IPS-11a (cell line): ENCODE data around the gene MEIOB.
"Not testable (repeated sequence)": the region's sequence is repeated elsewhere in the genome, so short reads cannot be mapped to it uniquely, and the experiment has no call there.

Source experiments
- H3K4me3 ChIP-seq: one replicate; pipeline ENCODE4 v1.5.1; 2013; ENCODE audit warnings: low read depth, low read length, control low read depth

MEIOB gene

GRCh38 chr16:1908184-1908583 lies 36.2 kb upstream of the MEIOB start:
- no peak overlapping the region for H3K4me3 ChIP-seq

GRCh38 chr16:1907226-1907860 lies 35.4 kb upstream of the MEIOB start:
- no peak overlapping the region for H3K4me3 ChIP-seq

GRCh38 chr16:1906846-1907165 lies 34.8 kb upstream of the MEIOB start:
- H3K4me3 ChIP-seq: no peak overlapping the region

GRCh38 chr16:1906055-1906845 lies 34.3 kb upstream of the MEIOB start:
- H3K4me3 ChIP-seq: no peak overlapping the region

GRCh38 chr16:1903845-1904840 lies 32.2 kb upstream of the MEIOB start:
- H3K4me3 ChIP-seq: no peak overlapping the region

GRCh38 chr16:1903220-1903574 lies 31.2 kb upstream of the MEIOB start:
- no peak overlapping the region for H3K4me3 ChIP-seq

GRCh38 chr16:1902547-1903219 lies 30.7 kb upstream of the MEIOB start:
- H3K4me3 ChIP-seq: no peak overlapping the region

- no peak overlapping the region for H3K4me3 ChIP-seq
Measured at GRCh38 chr16:1900452-1900774, 28.4 kb upstream of the MEIOB start.

- no peak overlapping the region for H3K4me3 ChIP-seq
Measured at GRCh38 chr16:1899641-1900451, 27.9 kb upstream of the MEIOB start.

GRCh38 chr16:1897692-1898091 lies 25.7 kb upstream of the MEIOB start:
- H3K4me3 ChIP-seq: not testable (repeated sequence)

- H3K4me3 ChIP-seq: no peak overlapping the region
Measured at GRCh38 chr16:1895949-1896675, 24.1 kb upstream of the MEIOB start.

- no peak overlapping the region for H3K4me3 ChIP-seq
Measured at GRCh38 chr16:1895068-1895467, 23.1 kb upstream of the MEIOB start.

GRCh38 chr16:1890708-1891050 lies 18.7 kb upstream of the MEIOB start:
- no peak overlapping the region for H3K4me3 ChIP-seq

GRCh38 chr16:1890024-1890707 lies 18.2 kb upstream of the MEIOB start:
- H3K4me3 ChIP-seq: no peak overlapping the region

- H3K4me3 ChIP-seq: no peak overlapping the region
Measured at GRCh38 chr16:1887711-1888354, 15.9 kb upstream of the MEIOB start.

- H3K4me3 ChIP-seq: no peak overlapping the region
Measured at GRCh38 chr16:1884889-1885288, 12.9 kb upstream of the MEIOB start.

GRCh38 chr16:1884155-1884760 lies 12.3 kb upstream of the MEIOB start:
- H3K4me3 ChIP-seq: no peak overlapping the region

- not testable (repeated sequence) for H3K4me3 ChIP-seq
Measured at GRCh38 chr16:1881172-1881571, 9.2 kb upstream of the MEIOB start.
